Myocyte (in vitro differentiated cells): ENCODE measurements around the gene COL6A3. TPM values are rescaled to one million over a fixed set of nuclear protein-coding genes. Genes with fewer than 3 reads are reported as not detected.
A peak's percentile ranks its signal among the peaks of the same experiment; 100 is the strongest.

Source experiments
- DNase-seq: peaks from one replicate; pipeline ENCODE4 v3.0.0-alpha.2; 2012; ENCODE audit warnings: low read depth
- total RNA-seq: library from RNA; depleted of rRNA; stranded (reverse); fragments of >200 nt; gene quantifications from 2 replicates; pipeline ENCODE4 v1.2.3, GENCODE V29; 2014

COL6A3 gene
- total RNA-seq, 1 donor from 2014 or later, result 9.1 TPM

GRCh38 chr2:237383991-237384671 lies 29.8 kb downstream of the COL6A3 start:
- DNase-seq, result no peak

GRCh38 chr2:237380768-237381167 lies 33.2 kb downstream of the COL6A3 start:
- DNase-seq, result no peak

GRCh38 chr2:237379636-237380035 lies 34.3 kb downstream of the COL6A3 start:
- no peak for DNase-seq

- no peak for DNase-seq
Observed at GRCh38 chr2:237378650-237379049, 35.3 kb downstream of the COL6A3 start.

GRCh38 chr2:237374284-237375060 lies 39.5 kb downstream of the COL6A3 start:
- DNase-seq, result no peak

GRCh38 chr2:237371856-237372255 lies 42.1 kb downstream of the COL6A3 start:
- DNase-seq, result no peak

- DNase-seq, result no peak
Observed at GRCh38 chr2:237365671-237366070, 48.3 kb downstream of the COL6A3 start.

- no peak for DNase-seq
Observed at GRCh38 chr2:237364655-237365054, 49.3 kb downstream of the COL6A3 start.

- peak; percentile 54 for DNase-seq
Observed at GRCh38 chr2:237361194-237362004, 52.6 kb downstream of the COL6A3 start.

- no peak for DNase-seq
Observed at GRCh38 chr2:237359894-237360780, 53.8 kb downstream of the COL6A3 start.

- DNase-seq, result no peak
Observed at GRCh38 chr2:237359518-237359840, 54.5 kb downstream of the COL6A3 start.

- no peak for DNase-seq
Observed at GRCh38 chr2:237358721-237359517, 55.0 kb downstream of the COL6A3 start.

- DNase-seq, result peak; percentile 35
Observed at GRCh38 chr2:237355701-237356100, 58.3 kb downstream of the COL6A3 start.

GRCh38 chr2:237354892-237355291 lies 59.1 kb downstream of the COL6A3 start:
- DNase-seq, result no peak

GRCh38 chr2:237354172-237354571 lies 59.8 kb downstream of the COL6A3 start:
- DNase-seq, result peak; percentile 50

GRCh38 chr2:237353215-237353614 lies 60.7 kb downstream of the COL6A3 start:
- no peak for DNase-seq

GRCh38 chr2:237352279-237352845 lies 61.6 kb downstream of the COL6A3 start:
- peak; percentile 75 for DNase-seq

- DNase-seq, result no peak
Observed at GRCh38 chr2:237351796-237352195, 62.2 kb downstream of the COL6A3 start.

GRCh38 chr2:237351046-237351445 lies 62.9 kb downstream of the COL6A3 start:
- no peak for DNase-seq

GRCh38 chr2:237350597-237350996 lies 63.4 kb downstream of the COL6A3 start:
- DNase-seq, result no peak
